Thyroid gland (tissue), 4 donors: Measurements from ENCODE around the gene ABCC10.

Experiments used
- CTCF ChIP-seq, 6 experiments: fragments of 200-600 bp in 3 of 6; fragments of 450-650 bp in 3 of 6; sonication (generic) in 3 of 6; IDR thresholded peaks; one replicate each; pipeline ENCODE4 v1.5.1; 2016 to 2019; ENCODE audit warnings: antibody characterized with exemption in 6 of 6, mild to moderate bottlenecking in 2 of 6, inconsistent platforms in 1 of 6, moderate library complexity in 1 of 6
- POLR2A ChIP-seq, 2 donors: fragments of 450-650 bp; IDR thresholded peaks; one replicate each; pipeline ENCODE4 v1.6.1; 2017; ENCODE audit warnings: antibody characterized with exemption in 2 of 2, mild to moderate bottlenecking in 2 of 2, moderate library complexity in 1 of 2

DNA sequence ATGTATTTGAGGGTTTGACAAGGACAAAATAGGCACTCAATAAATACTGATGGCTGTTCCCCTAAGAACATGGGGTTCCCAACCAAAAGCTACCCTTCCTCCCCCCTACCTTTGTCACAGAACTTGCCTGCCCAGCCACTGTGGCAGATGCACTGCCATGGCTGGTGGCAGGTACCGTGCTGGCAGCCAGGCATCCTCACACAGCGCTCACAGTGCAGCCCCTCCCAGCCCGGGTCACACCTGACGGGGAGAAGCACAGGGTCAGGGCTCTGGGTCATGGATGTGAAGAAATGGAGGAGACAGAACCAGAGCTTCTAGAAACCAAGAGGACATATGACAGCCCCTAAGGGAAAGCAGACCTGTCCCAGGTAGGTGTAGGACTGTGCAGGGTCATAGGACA is 25.6 kb downstream of the ABCC10 start:
- TF ChIP-seq POLR2A (IDR thresholded peaks at IDR 0.05) (no peak), CTCF (IDR thresholded peaks at IDR 0.05) (no peak)
